ENCODE results near the gene SLC25A47. TPM values are rescaled to one million over a fixed set of nuclear protein-coding genes. Genes with fewer than 3 reads are reported as not detected.
"Not testable (repeated sequence)": the region's sequence is repeated elsewhere in the genome, so short reads cannot be mapped to it uniquely, and the experiment has no call there.

Gene SLC25A47
- total RNA-seq, 1 donor from 2014 or later = not detected

- Mint-ChIP-seq H3K9me3 (no peaks in the 10 kb centered on the region), H3K27me3 (ENCODE audit: low read depth) (peaks cover 12% of the 10 kb centered on the region), H3K4me1 (peaks cover 45% of the 10 kb centered on the region), H3K4me3 (peak overlapping the region; percentile 74), H3K36me3 (ENCODE audit: low read depth) (peaks cover 4% of the 10 kb centered on the region), H3K27ac (ENCODE audit: unreplicated experiment) (no peak overlapping the region)
- no peak for TF ChIP-seq CTCF (conservative IDR thresholded peaks at IDR 0.05)
- DNase-seq (ENCODE audit: low read depth, low spot score) = no peak
These were observed 35.7 kb upstream of the SLC25A47 start for GRCh38 chr14:100287202-100287997.

GRCh38 chr14:100287998-100288295 lies 35.2 kb upstream of the SLC25A47 start:
- H3K27ac Mint-ChIP-seq (ENCODE audit: unreplicated experiment); H3K9me3 Mint-ChIP-seq; H3K36me3 Mint-ChIP-seq (ENCODE audit: low read depth); DNase-seq (ENCODE audit: low read depth, low spot score): not testable (repeated sequence)
- Mint-ChIP-seq H3K4me3 (peak overlapping the region; percentile 71), H3K4me1 (peaks cover 44% of the 10 kb centered on the region), H3K27me3 (ENCODE audit: low read depth) (peaks cover 12% of the 10 kb centered on the region)

GRCh38 chr14:100288382-100289185 lies 34.6 kb upstream of the SLC25A47 start:
- H3K4me3 Mint-ChIP-seq = peak overlapping the region; percentile 84
- H3K27me3 Mint-ChIP-seq (ENCODE audit: low read depth) = peaks cover 12% of the 10 kb centered on the region
- H3K4me1 Mint-ChIP-seq = peaks cover 44% of the 10 kb centered on the region
- peaks cover 4% of the 10 kb centered on the region for H3K36me3 Mint-ChIP-seq (ENCODE audit: low read depth)
- DNase-seq (ENCODE audit: low read depth, low spot score) = no peak
- H3K9me3 Mint-ChIP-seq = no peaks in the 10 kb centered on the region
- peak overlapping the region; percentile 8 for H3K27ac Mint-ChIP-seq (ENCODE audit: unreplicated experiment)
- no peak for TF ChIP-seq CTCF (conservative IDR thresholded peaks at IDR 0.05)

GRCh38 chr14:100289916-100290606 lies 33.1 kb upstream of the SLC25A47 start:
- peaks cover 12% of the 10 kb centered on the region for H3K27me3 Mint-ChIP-seq (ENCODE audit: low read depth)
- no peak for DNase-seq (ENCODE audit: low read depth, low spot score)
- peak overlapping the region; percentile 84 for H3K4me3 Mint-ChIP-seq
- H3K4me1 Mint-ChIP-seq = peaks cover 50% of the 10 kb centered on the region
- H3K27ac Mint-ChIP-seq (ENCODE audit: unreplicated experiment) = peak overlapping the region; percentile 67
- no peak for TF ChIP-seq CTCF (conservative IDR thresholded peaks at IDR 0.05)
- H3K36me3 Mint-ChIP-seq (ENCODE audit: low read depth) = peaks cover 6% of the 10 kb centered on the region
- no peaks in the 10 kb centered on the region for H3K9me3 Mint-ChIP-seq

GRCh38 chr14:100290607-100291304 lies 32.4 kb upstream of the SLC25A47 start:
- Mint-ChIP-seq H3K4me3 (peak overlapping the region; percentile 84), H3K36me3 (ENCODE audit: low read depth) (peaks cover 6% of the 10 kb centered on the region), H3K4me1 (peaks cover 50% of the 10 kb centered on the region), H3K9me3 (no peaks in the 10 kb centered on the region), H3K27ac (ENCODE audit: unreplicated experiment) (no peak overlapping the region), H3K27me3 (ENCODE audit: low read depth) (peaks cover 12% of the 10 kb centered on the region)
- DNase-seq (ENCODE audit: low read depth, low spot score) = no peak
- TF ChIP-seq CTCF (conservative IDR thresholded peaks at IDR 0.05) = no peak
